PC-3 (cell line): ENCODE measurements around the gene NRARP. TPM values are rescaled to one million over a fixed set of nuclear protein-coding genes. Genes with fewer than 3 reads are reported as not detected.

Source experiments
- ATAC-seq: fragments of 200-7000 bp; cut with Tn5 transposase; 2 replicates; pipeline ENCODE4 v1.9.1; 2020; ENCODE audit warnings: mild to moderate bottlenecking, moderate library complexity
- BruUV-seq: library from RNA; stranded (reverse); fragments of 400-500 nt; replicated peaks from 2 replicates; lab custom pipeline; 2021; lab: Mats Ljungman, UMichigan
- CTCF ChIA-PET: fragments of 300-600 bp; sonication (Branson Sonifier 250); formaldehyde crosslinking; loops from one replicate; lab custom pipeline; 2022; ENCODE audit warnings: antibody characterized with exemption; lab: Charles Lee
- POLR2A ChIA-PET: fragments of 300-600 bp; sonication (Branson Sonifier 250); formaldehyde crosslinking; loops from one replicate; lab custom pipeline; 2022; ENCODE audit warnings: antibody characterized with exemption; ENCODE audit not compliant: unreplicated experiment; lab: Charles Lee
- DNase-seq: peaks from one replicate; pipeline ENCODE4 v3.0.0-alpha.2; 2015
- H2AFZ ChIP-seq: fragments of 300-600 bp; sonication (generic); 2 replicates; pipeline ENCODE4 v1.6.0; 2016; ENCODE audit warnings: antibody characterized with exemption, low read length
- H3F3A ChIP-seq: fragments of 300-600 bp; sonication (generic); one replicate; pipeline ENCODE4 v1.6.0; 2017; ENCODE audit warnings: antibody characterized with exemption, low read length, control low read depth, mild to moderate bottlenecking; ENCODE audit not compliant: unreplicated experiment
- H3K27ac ChIP-seq: fragments of 300-600 bp; sonication (generic); 2 replicates; pipeline ENCODE4 v1.5.1; 2016; ENCODE audit warnings: mild to moderate bottlenecking, low read length
- H3K27me3 ChIP-seq: fragments of 300-600 bp; sonication (generic); 2 replicates; pipeline ENCODE4 v1.6.1; 2016; ENCODE audit warnings: low read length, mixed read lengths
- H3K36me3 ChIP-seq: fragments of 300-600 bp; sonication (generic); 2 replicates; pipeline ENCODE4 v1.6.1; 2016; ENCODE audit warnings: low read depth, mixed run types, low read length, mixed read lengths
- H3K4me1 ChIP-seq: fragments of 300-600 bp; sonication (generic); 2 replicates; pipeline ENCODE4 v1.5.1; 2016; ENCODE audit warnings: low read length; ENCODE audit not compliant: insufficient read depth
- H3K4me2 ChIP-seq: fragments of 300-600 bp; sonication (generic); 2 replicates; pipeline ENCODE4 v1.6.0; 2016; ENCODE audit warnings: low read length
- H3K4me3 ChIP-seq: fragments of 300-600 bp; sonication (generic); 2 replicates; pipeline ENCODE4 v1.5.1; 2016; ENCODE audit warnings: mild to moderate bottlenecking, low read length, mixed read lengths
- H3K79me2 ChIP-seq: fragments of 300-600 bp; sonication (generic); 2 replicates; pipeline ENCODE4 v1.6.1; 2017; ENCODE audit warnings: low read length, mixed read lengths
- H3K9ac ChIP-seq: fragments of 300-600 bp; sonication (generic); 2 replicates; pipeline ENCODE4 v1.6.0; 2016; ENCODE audit warnings: mild to moderate bottlenecking, low read length
- H3K9me2 ChIP-seq: fragments of 300-600 bp; sonication (generic); replicated peaks from 2 replicates; pipeline ENCODE4 v1.6.1; 2016; ENCODE audit warnings: mixed run types, low read length, mixed read lengths
- H3K9me3 ChIP-seq: fragments of 300-600 bp; sonication (generic); 2 replicates; pipeline ENCODE4 v1.6.1; 2016; ENCODE audit warnings: low read length, mixed read lengths
- H4K20me1 ChIP-seq: fragments of 300-600 bp; sonication (generic); 2 replicates; pipeline ENCODE4 v1.6.1; 2016; ENCODE audit warnings: low read length, mixed read lengths
- CTCF ChIP-seq: fragments of 300-600 bp; sonication (generic); conservative IDR thresholded peaks from 2 replicates; pipeline ENCODE4 v1.5.1; 2017; ENCODE audit warnings: antibody characterized with exemption, low read depth, mild to moderate bottlenecking, low read length
- EZH2 ChIP-seq: fragments of 300-600 bp; sonication (generic); IDR thresholded peaks from one replicate; pipeline ENCODE4 v1.6.1; 2017; ENCODE audit warnings: antibody characterized with exemption, mild to moderate bottlenecking, low read length; ENCODE audit not compliant: unreplicated experiment
- EZH2phosphoT487 ChIP-seq: fragments of 300-600 bp; sonication (generic); IDR thresholded peaks from 2 replicates; pipeline ENCODE4 v1.6.1; 2018; ENCODE audit warnings: mild to moderate bottlenecking, antibody characterized with exemption, low read length, borderline replicate concordance
- intact Hi-C: fragments of 100-400 bp; cut with micrococcal nuclease; formaldehyde crosslinking; loops from 2 replicates; pipeline ENCODE4 v1.9.0; 2023
- total RNA-seq: library from RNA; depleted of rRNA; stranded (reverse); fragments of >200 nt; gene quantifications from 2 replicates; pipeline ENCODE4 v1.2.3, GENCODE V29; 2014

NRARP gene
- total RNA-seq, 1 experiment from 2014 or later = 36.8 TPM

- ChIA-PET CTCF (no interaction called here), POLR2A (interaction anchor here (0.6 kb wide), 1 partner anchor 22 kb away, joined by 4 read pairs; no protein-coding TSS in a partner anchor)
- H3K9ac ChIP-seq = no peak overlapping the region
- no peak overlapping the region for H3K4me3 ChIP-seq
- no peak overlapping the region for H3K27ac ChIP-seq
- BruUV-seq = no TSS peak
- H3F3A ChIP-seq = no peaks in the 10 kb centered on the region
- peaks cover 10% of the 10 kb centered on the region for H4K20me1 ChIP-seq
- H3K9me2 ChIP-seq = no peaks in the 10 kb centered on the region
- H3K4me1 ChIP-seq = peaks cover 8% of the 10 kb centered on the region; the same call in 1 of the 2 replicates
- intact Hi-C loops = no loop called here
- no peaks in the 10 kb centered on the region for H3K36me3 ChIP-seq
- H3K4me2 ChIP-seq = no peak overlapping the region
- no peak for TF ChIP-seq EZH2phosphoT487
- no peak for TF ChIP-seq EZH2
- no peak for TF ChIP-seq CTCF
- no peaks in the 10 kb centered on the region for H3K9me3 ChIP-seq
- DNase-seq (no peak), ATAC-seq (no peak)
- H2AFZ ChIP-seq = no peak overlapping the region
- H3K27me3 ChIP-seq = no peaks in the 10 kb centered on the region
- H3K79me2 ChIP-seq = peaks cover 15% of the 10 kb centered on the region
Measured at GRCh38 chr9:137298401-137299202, 3.5 kb downstream of the NRARP start.

- BruUV-seq = no TSS peak
- DNase-seq (no peak), ATAC-seq (no peak)
- H2AFZ ChIP-seq = no peak overlapping the region
- H3K27me3 ChIP-seq = no peaks in the 10 kb centered on the region
- H3K4me1 ChIP-seq = peaks cover 11% of the 10 kb centered on the region; the same call in 1 of the 2 replicates
- peaks cover 15% of the 10 kb centered on the region for H3K79me2 ChIP-seq
- no peak for TF ChIP-seq EZH2phosphoT487
- TF ChIP-seq CTCF = no peak
- no peak for TF ChIP-seq EZH2
- no peak overlapping the region for H3K9ac ChIP-seq
- intact Hi-C loops = no loop called here
- no peaks in the 10 kb centered on the region for H3K9me3 ChIP-seq
- ChIA-PET POLR2A (no interaction called here), CTCF (no interaction called here)
- no peak overlapping the region for H3K27ac ChIP-seq
- no peak overlapping the region for H3K4me2 ChIP-seq
- no peaks in the 10 kb centered on the region for H3K36me3 ChIP-seq
- peaks cover 10% of the 10 kb centered on the region for H4K20me1 ChIP-seq
- H3F3A ChIP-seq = no peaks in the 10 kb centered on the region
- H3K4me3 ChIP-seq = no peak overlapping the region
- H3K9me2 ChIP-seq = no peaks in the 10 kb centered on the region
Measured at GRCh38 chr9:137297966-137298365, 4.1 kb downstream of the NRARP start.
